ENCODE measurements around the gene AMZ1. TPM values are rescaled to one million over a fixed set of nuclear protein-coding genes. Genes with fewer than 3 reads are reported as not detected.

Gene AMZ1
- total and polyA plus RNA-seq, 9 donors = 0.04 to 0.23 (median 0.16) TPM

DNA sequence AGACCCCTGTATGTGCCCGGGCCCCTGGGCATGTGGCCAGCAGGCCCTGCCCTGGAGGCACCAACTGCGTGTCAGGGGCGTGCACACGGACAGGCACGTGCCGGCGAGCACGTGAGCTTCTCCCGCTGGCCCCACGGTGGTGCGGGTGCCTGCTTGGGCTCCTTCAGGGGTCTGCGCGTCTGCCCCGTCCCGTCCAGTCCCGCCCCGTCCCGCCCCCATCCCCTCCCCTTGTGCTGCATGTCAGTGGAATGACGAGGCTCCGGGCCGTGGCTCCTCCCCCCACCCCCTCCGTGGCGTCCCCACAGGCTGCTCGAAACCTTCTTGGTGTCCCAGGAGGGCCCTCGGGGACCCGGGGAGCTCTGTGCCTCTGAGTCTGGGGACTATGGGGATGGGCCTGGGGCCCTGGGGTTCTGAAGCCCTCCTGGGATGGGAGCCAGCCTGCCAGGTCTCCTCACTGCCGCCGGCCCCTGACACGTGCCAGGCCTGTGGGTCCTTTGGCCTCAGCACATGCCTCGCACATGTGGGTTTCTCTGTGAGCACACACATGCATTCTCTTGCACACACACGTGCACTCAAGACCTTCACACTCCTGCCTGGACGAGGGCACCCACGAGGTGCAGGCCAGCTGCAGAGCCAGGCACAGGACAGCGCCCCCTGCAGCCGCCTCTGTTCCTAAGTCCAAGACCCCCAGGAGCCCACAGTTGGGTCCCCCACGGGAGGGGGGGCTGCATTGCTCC is 27.5 kb upstream of the AMZ1 start:
- Histone ChIP-seq H3K4me1 (ENCODE audit: control insufficient read depth, insufficient read depth, low read length) (peaks cover 40% of the 10 kb centered on the region), H3K9me3 (replicated peaks; ENCODE audit: control insufficient read depth, low read depth, low read length) (no peaks in the 10 kb centered on the region), H3K27ac (ENCODE audit: low read length) (no peak overlapping the region), H3K36me3 (ENCODE audit: control insufficient read depth, insufficient read depth, low read length) (peaks cover 62% of the 10 kb centered on the region), H3K27me3 (ENCODE audit: control insufficient read depth, insufficient read depth, low read length) (peaks cover 3% of the 10 kb centered on the region), H3K4me3 (ENCODE audit: low read length) (no peak overlapping the region)
- WGBS (ENCODE audit: insufficient coverage) = 79% methylated on average over 23 of the region's 36 CpGs
- no peak for DNase-seq

DNA sequence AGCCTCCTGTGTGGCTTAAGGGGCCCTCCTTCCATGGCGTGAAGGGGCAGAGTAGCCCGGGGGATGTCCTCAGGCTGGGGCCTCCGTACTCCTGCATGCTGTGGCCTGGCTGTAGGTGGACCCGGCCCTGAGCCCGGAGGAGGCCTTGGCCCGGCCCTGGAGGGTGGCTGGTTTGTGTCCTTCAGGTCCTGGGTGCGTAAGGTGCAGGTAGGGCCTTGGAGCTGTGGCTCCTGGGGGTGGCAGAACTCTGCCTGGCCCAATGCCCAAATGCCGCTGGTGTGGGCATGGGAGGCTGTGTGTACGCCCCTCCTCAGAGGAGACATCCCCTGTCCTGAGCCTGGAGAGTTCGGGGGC is 26.9 kb upstream of the AMZ1 start:
- Histone ChIP-seq H3K4me3 (ENCODE audit: low read length) (no peak overlapping the region), H3K27me3 (ENCODE audit: control insufficient read depth, insufficient read depth, low read length) (peaks cover 7% of the 10 kb centered on the region), H3K36me3 (ENCODE audit: control insufficient read depth, insufficient read depth, low read length) (peaks cover 58% of the 10 kb centered on the region), H3K27ac (ENCODE audit: low read length) (no peak overlapping the region), H3K4me1 (ENCODE audit: control insufficient read depth, insufficient read depth, low read length) (peaks cover 43% of the 10 kb centered on the region), H3K9me3 (replicated peaks; ENCODE audit: control insufficient read depth, low read depth, low read length) (no peaks in the 10 kb centered on the region)
- 75% methylated on average over 8 of the region's 10 CpGs for WGBS (ENCODE audit: insufficient coverage)
- no peak for DNase-seq

DNA sequence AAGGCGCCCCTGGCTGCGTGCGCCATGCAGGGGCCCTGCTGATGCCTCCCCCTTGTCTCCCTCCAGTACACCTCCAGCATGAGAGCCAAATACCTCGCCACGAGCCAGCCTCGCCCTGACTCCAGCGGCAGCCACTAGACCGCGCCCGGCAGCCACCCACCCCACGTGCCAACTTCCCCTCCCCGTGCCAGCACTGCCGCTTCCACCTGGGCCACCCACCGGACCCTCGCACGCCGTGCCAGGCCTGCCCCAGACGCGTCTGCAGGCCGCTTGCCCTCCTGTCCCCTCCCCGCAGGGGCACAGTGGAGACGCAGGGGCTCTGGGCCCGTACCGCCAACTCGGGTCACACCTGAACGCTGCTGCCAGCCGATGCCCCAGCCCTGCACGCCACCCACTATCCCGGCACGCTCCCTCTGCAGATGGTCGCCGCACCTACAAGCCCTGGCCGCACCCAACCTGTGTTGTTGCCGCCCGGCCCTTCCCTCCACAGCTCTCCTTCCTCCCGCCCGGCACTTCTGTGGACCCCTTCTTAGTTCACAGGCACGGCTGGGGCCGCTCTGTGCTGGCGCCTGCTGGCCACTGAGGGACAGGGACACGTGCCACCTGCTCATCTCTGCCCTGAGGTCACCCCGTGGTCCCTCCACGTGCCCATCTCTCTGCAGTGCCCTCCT is 26.3 kb upstream of the AMZ1 start:
- Histone ChIP-seq H3K4me1 (ENCODE audit: control insufficient read depth, insufficient read depth, low read length) (peaks cover 45% of the 10 kb centered on the region), H3K27me3 (ENCODE audit: control insufficient read depth, insufficient read depth, low read length) (peaks cover 10% of the 10 kb centered on the region), H3K36me3 (ENCODE audit: control insufficient read depth, insufficient read depth, low read length) (peaks cover 51% of the 10 kb centered on the region), H3K4me3 (ENCODE audit: low read length) (no peak overlapping the region), H3K27ac (ENCODE audit: low read length) (no peak overlapping the region), H3K9me3 (replicated peaks; ENCODE audit: control insufficient read depth, low read depth, low read length) (no peaks in the 10 kb centered on the region)
- no peak for DNase-seq
- WGBS (ENCODE audit: insufficient coverage) = 80% methylated on average over 40 of the region's 43 CpGs

DNA sequence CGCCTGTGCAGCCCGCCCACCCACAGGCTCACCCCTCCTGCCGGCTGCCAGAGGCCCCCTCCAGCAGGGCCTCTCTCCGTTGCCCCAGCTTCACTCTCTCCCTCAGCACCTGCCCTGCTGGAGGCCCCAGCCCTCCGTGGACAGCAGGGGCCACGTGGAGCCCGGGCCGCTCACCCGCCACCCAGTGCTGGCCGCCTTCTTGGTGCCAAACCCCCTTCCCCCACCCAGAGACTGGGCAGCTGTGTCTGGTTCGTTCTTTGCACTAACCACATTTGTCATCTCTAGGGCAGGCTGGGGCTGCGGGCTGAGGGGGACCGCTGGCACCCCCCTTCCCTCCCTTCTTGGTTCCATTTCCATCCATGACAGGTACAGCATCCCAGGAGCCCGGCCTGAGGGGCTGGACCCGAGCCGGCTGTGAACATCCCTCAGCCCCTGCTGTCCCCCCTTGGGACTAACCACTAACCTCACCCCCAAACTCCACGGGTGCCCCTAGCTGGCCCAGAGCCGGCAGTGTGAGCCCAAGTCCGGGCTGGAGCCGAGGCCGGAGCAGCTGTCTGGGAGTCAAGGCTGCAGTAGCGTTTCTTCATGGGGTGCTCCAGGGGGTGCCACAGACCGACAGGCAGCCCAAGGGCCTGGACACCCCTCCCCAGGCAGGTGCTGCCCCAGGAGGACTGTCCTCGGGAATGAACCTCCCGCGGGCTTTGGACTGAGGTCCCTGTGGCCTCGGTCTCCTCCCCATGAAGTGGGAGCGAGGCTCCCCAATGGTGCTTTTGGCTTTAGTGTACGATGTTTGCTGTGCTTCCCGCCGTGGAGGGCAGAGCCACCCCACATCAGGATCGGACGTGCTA is 25.5 kb upstream of the AMZ1 start:
- WGBS (ENCODE audit: insufficient coverage) = 50% methylated on average over 30 of the region's 33 CpGs
- Histone ChIP-seq H3K4me3 (ENCODE audit: low read length) (no peak overlapping the region), H3K27me3 (ENCODE audit: control insufficient read depth, insufficient read depth, low read length) (peaks cover 16% of the 10 kb centered on the region), H3K9me3 (replicated peaks; ENCODE audit: control insufficient read depth, low read depth, low read length) (no peaks in the 10 kb centered on the region), H3K36me3 (ENCODE audit: control insufficient read depth, insufficient read depth, low read length) (peaks cover 43% of the 10 kb centered on the region), H3K27ac (ENCODE audit: low read length) (peak overlapping the region; percentile 69), H3K4me1 (ENCODE audit: control insufficient read depth, insufficient read depth, low read length) (peaks cover 45% of the 10 kb centered on the region)
- no peak for DNase-seq

DNA sequence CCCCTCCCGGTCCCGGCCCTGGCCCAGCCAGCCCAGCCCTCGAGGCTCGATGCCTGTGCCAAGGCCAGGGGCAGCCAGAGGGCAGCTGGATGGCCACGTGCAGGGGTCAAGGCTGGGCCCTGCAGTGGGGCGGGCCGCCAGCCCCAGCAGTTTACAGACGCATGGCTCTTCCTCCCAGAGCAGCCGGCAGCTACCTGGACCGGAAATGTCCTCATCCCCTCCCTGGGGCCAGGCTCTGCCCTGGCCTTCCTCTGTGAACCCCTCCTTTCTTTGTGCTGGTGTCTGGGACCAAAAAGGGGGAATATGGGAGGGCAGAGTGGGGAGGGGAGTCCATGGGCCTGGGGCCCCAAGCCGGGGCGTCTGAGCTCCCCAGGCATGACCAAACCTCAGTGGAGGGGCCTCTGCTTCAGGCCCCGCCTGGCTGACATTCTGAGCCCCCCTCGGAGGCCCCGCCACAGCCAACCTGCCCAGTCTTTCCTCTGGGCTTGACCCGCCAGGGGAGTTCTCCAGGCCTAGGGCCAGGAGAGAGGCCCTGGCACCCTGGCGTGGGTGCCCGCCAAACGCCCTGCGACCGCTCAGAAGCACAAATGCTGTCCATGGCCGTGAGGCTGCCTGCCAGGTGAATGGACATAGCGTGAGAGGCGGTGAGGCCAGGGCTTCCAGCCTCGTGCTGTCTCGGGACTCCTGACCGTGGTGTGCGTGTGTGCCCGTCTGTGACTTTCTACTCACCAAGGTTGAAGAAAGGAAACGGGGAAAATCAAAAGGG is 24.7 kb upstream of the AMZ1 start:
- H3K27me3 ChIP-seq (ENCODE audit: control insufficient read depth, insufficient read depth, low read length) = peaks cover 18% of the 10 kb centered on the region
- H3K9me3 ChIP-seq (replicated peaks; ENCODE audit: control insufficient read depth, low read depth, low read length) = no peaks in the 10 kb centered on the region
- H3K4me1 ChIP-seq (ENCODE audit: control insufficient read depth, insufficient read depth, low read length) = peaks cover 45% of the 10 kb centered on the region
- WGBS (ENCODE audit: insufficient coverage) = 39% methylated on average over 21 of the region's 30 CpGs
- peaks cover 35% of the 10 kb centered on the region for H3K36me3 ChIP-seq (ENCODE audit: control insufficient read depth, insufficient read depth, low read length)
- H3K4me3 ChIP-seq (ENCODE audit: low read length) = no peak overlapping the region
- H3K27ac ChIP-seq (ENCODE audit: low read length) = peak overlapping the region; percentile 69
- DNase-seq = peak; percentile 75

DNA sequence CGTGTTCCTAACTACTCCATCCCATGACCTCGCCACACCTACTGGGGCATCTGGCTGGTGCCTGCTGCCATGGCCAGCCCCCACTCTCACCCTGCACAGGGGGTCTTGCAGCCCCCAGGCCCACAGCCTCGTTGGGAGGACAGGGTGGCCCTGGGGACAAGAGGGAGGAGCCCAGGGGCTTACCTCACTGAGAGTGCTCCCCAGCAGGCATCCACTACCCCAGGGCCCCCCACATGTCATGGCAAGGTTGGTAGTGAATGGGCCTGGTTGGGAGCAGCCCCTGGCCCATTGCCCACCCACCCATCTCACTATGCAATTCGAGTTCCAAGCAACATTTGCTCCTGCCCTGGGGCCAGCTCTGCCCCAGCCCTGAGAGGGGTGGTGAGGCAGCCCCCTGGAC is 24.0 kb upstream of the AMZ1 start:
- Histone ChIP-seq H3K27me3 (ENCODE audit: control insufficient read depth, insufficient read depth, low read length) (peaks cover 18% of the 10 kb centered on the region), H3K9me3 (replicated peaks; ENCODE audit: control insufficient read depth, low read depth, low read length) (no peaks in the 10 kb centered on the region), H3K4me1 (ENCODE audit: control insufficient read depth, insufficient read depth, low read length) (peaks cover 45% of the 10 kb centered on the region), H3K27ac (ENCODE audit: low read length) (no peak overlapping the region), H3K36me3 (ENCODE audit: control insufficient read depth, insufficient read depth, low read length) (peaks cover 29% of the 10 kb centered on the region), H3K4me3 (ENCODE audit: low read length) (no peak overlapping the region)
- DNase-seq = no peak
- WGBS (ENCODE audit: insufficient coverage) = 100% methylated on average over 1 of the region's 4 CpGs

DNA sequence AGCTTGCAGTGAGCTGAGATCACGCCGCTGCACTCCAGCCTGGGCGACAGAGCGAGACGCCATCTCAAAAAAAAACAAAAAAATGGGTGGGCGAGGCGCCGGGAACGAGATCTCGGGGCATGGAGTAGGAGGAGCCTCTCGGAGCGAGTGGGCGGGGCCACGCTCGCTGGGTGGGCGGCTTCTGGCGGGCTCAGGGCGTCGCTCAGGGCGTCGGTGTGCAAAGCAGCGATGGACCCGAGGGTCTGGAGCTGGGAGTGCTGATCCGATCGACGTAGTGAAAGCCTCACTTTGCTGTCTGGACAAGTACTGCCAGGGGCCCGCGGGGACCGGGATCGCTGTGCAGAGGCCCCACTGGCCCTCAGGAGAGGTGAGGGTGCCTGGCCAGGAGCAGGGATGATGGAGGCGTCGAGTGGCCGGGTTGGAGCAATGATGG is 22.6 kb upstream of the AMZ1 start:
- WGBS (ENCODE audit: insufficient coverage) = 38% methylated on average over 33 of the region's 33 CpGs
- H3K4me1 ChIP-seq (ENCODE audit: control insufficient read depth, insufficient read depth, low read length) = peaks cover 40% of the 10 kb centered on the region
- H3K4me3 ChIP-seq (ENCODE audit: low read length) = no peak overlapping the region
- H3K36me3 ChIP-seq (ENCODE audit: control insufficient read depth, insufficient read depth, low read length) = peaks cover 16% of the 10 kb centered on the region
- H3K27ac ChIP-seq (ENCODE audit: low read length) = no peak overlapping the region
- no peaks in the 10 kb centered on the region for H3K9me3 ChIP-seq (replicated peaks; ENCODE audit: control insufficient read depth, low read depth, low read length)
- no peak for DNase-seq
- H3K27me3 ChIP-seq (ENCODE audit: control insufficient read depth, insufficient read depth, low read length) = peaks cover 23% of the 10 kb centered on the region

DNA sequence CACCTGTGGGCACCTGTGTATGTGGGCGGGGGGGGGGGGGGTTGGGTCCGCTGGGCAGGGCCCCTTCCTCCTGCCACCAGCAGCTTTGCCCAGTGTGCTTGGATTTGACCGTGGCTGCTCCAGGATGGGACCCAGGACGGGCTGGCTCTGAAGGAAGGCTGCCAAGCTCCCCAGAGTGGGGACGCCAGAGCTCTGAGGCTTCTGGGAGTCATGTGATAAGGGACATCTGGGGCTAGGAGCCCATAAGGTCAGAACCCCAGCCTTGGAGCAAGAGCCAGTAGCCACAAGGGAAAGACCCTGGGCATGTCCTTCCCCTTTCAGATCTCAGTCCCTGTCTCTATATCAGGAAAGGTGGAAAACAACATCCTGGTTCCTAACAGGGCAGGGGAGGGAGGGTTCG is 21.8 kb upstream of the AMZ1 start:
- 69% methylated on average over 3 of the region's 6 CpGs for WGBS (ENCODE audit: insufficient coverage)
- DNase-seq = no peak

DNA sequence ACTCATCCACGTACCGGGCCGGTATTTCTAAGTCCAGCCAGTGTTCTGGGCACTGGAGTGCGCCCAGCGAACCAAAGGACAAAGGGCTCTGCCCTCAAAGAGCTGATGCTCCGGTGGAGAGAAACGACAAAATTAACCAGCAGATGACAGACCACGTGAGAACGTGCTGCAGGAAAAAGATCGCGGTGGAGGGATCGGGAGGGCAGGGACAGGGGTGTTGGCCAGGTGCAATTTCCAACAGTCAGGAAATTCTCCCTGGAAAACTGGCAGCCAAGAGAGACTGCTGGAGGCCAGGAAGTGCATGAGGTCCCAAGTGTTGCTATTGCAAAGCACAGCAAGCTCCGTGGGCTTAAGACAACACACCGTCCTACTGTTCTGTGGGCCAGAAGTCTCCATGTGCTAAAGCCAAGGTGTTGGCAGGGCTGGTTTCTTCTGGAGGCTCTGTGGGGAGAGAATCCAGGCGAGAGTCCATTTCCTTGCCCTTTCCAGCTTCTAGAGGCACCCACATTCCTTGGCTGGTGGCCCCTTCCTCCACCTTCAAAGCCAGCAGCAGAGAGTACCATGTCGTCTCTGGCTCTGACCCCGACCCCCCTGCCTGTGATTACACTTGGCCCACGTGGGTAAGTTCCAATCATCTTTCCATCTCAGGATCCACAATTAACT is 21.3 kb upstream of the AMZ1 start:
- DNase-seq = no peak
- H3K4me3 ChIP-seq (ENCODE audit: low read length) = no peak overlapping the region
- peaks cover 37% of the 10 kb centered on the region for H3K4me1 ChIP-seq (ENCODE audit: control insufficient read depth, insufficient read depth, low read length)
- H3K27ac ChIP-seq (ENCODE audit: low read length) = no peak overlapping the region
- H3K9me3 ChIP-seq (replicated peaks; ENCODE audit: control insufficient read depth, low read depth, low read length) = no peaks in the 10 kb centered on the region
- WGBS (ENCODE audit: insufficient coverage) = 59% methylated on average over 14 of the region's 18 CpGs
- H3K36me3 ChIP-seq (ENCODE audit: control insufficient read depth, insufficient read depth, low read length) = peaks cover 5% of the 10 kb centered on the region
- peaks cover 28% of the 10 kb centered on the region for H3K27me3 ChIP-seq (ENCODE audit: control insufficient read depth, insufficient read depth, low read length)

More for the DNA sequence above, 21.8 kb upstream of the AMZ1 start:
- H3K27ac ChIP-seq (ENCODE audit: low read length) = no peak overlapping the region
- peaks cover 42% of the 10 kb centered on the region for H3K4me1 ChIP-seq (ENCODE audit: control insufficient read depth, insufficient read depth, low read length)
- no peak overlapping the region for H3K4me3 ChIP-seq (ENCODE audit: low read length)
- peaks cover 26% of the 10 kb centered on the region for H3K27me3 ChIP-seq (ENCODE audit: control insufficient read depth, insufficient read depth, low read length)
- peaks cover 9% of the 10 kb centered on the region for H3K36me3 ChIP-seq (ENCODE audit: control insufficient read depth, insufficient read depth, low read length)
- no peaks in the 10 kb centered on the region for H3K9me3 ChIP-seq (replicated peaks; ENCODE audit: control insufficient read depth, low read depth, low read length)
